HepG2 (cell line): ENCODE results near the gene CACTIN. TPM values are rescaled to one million over a fixed set of nuclear protein-coding genes. Genes with fewer than 3 reads are reported as not detected.

ENCODE experiments used
- ATAC-seq: fragments of 200-7000 bp; cut with Tn5 transposase; 3 replicates; pipeline ENCODE4 v1.9.1; 2020; ENCODE audit warnings: mild to moderate bottlenecking, moderate library complexity
- BruUV-seq: library from RNA; stranded (reverse); fragments of 400-500 nt; replicated peaks from 2 replicates; lab custom pipeline; 2021; lab: Mats Ljungman, UMichigan
- CTCF ChIA-PET: fragments of 300-600 bp; formaldehyde crosslinking; extraction: SDS; loops from one replicate; lab custom pipeline; 2021; ENCODE audit warnings: low total read pairs, inconsistent platforms, low intra/inter-chr PET ratio; lab: Yijun Ruan, JAX
- POLR2A ChIA-PET: fragments of 350-600 bp; sonication (Branson Sonifier 250); formaldehyde crosslinking; loops from one replicate; lab custom pipeline; 2020; ENCODE audit warnings: antibody characterized with exemption, inconsistent platforms; lab: Yijun Ruan, JAX
- DNase-seq: peaks from one replicate; pipeline ENCODE4 v3.0.0-alpha.2; 2015; ENCODE audit warnings: low spot score
- FAIRE-seq: peaks from 3 replicates; lab custom pipeline; 2011; peaks lifted over from hg19 to GRCh38; lab: Jason Lieb, UNC
- H2AFZ ChIP-seq: one replicate; pipeline ENCODE4 v1.6.1; 2011; ENCODE audit warnings: low read length, inconsistent platforms
- H3K27ac ChIP-seq: fragments of 300-600 bp; 3 replicates; pipeline ENCODE4 v1.8.0; 2011; ENCODE audit warnings: mixed run types, mild to moderate bottlenecking, mixed read lengths, low read length, inconsistent platforms; ENCODE audit not compliant: insufficient read depth; ENCODE audit errors: extremely low read length
- H3K27me3 ChIP-seq, 2 experiments: fragments of 200-600 bp in 1 of 2; 2 replicates in 1 of 2; 3 replicates in 1 of 2; pipeline versions ENCODE4 v1.6.0 to v1.8.0; 2011; ENCODE audit warnings: low read length in 2 of 2, mild to moderate bottlenecking in 2 of 2, moderate library complexity in 2 of 2, inconsistent platforms in 1 of 2; ENCODE audit not compliant: insufficient read depth in 2 of 2, control insufficient read depth in 1 of 2
- H3K36me3 ChIP-seq, 2 experiments: fragments of 200-600 bp in 1 of 2; replicated peaks in 1 of 2; 2 replicates in 1 of 2; 3 replicates in 1 of 2; pipeline versions ENCODE4 v1.5.1 to v1.8.0; 2011; ENCODE audit warnings: low read length in 2 of 2, inconsistent platforms in 1 of 2; ENCODE audit not compliant: insufficient read depth in 2 of 2, control insufficient read depth in 1 of 2
- H3K4me1 ChIP-seq: 2 replicates; pipeline ENCODE4 v1.5.1; 2012; ENCODE audit warnings: low read length, inconsistent platforms; ENCODE audit not compliant: insufficient read depth
- H3K4me2 ChIP-seq: 2 replicates; pipeline ENCODE4 v1.6.0; 2011; ENCODE audit warnings: low read depth, low read length, inconsistent platforms
- H3K4me3 ChIP-seq, 3 experiments: fragments of 200-600 bp in 1 of 3; sonication (generic), shearing (Covaris generic) in 1 of 3; replicated peaks in 1 of 3; 2 replicates each; pipeline ENCODE4 v1.5.1; 2011 to 2016; ENCODE audit warnings: low read length in 3 of 3, inconsistent platforms in 2 of 3, low read depth in 2 of 3, mild to moderate bottlenecking in 2 of 3, control low read depth in 1 of 3, mixed read lengths in 1 of 3; ENCODE audit not compliant: insufficient read depth in 1 of 3
- H3K79me2 ChIP-seq: one replicate; pipeline ENCODE4 v1.6.1; 2011; ENCODE audit warnings: low read length, inconsistent platforms; ENCODE audit not compliant: insufficient read depth
- H3K9ac ChIP-seq: 2 replicates; pipeline ENCODE4 v1.6.0; 2011; ENCODE audit warnings: mild to moderate bottlenecking, low read depth, low read length, inconsistent platforms; ENCODE audit not compliant: insufficient read depth
- H3K9me3 ChIP-seq: 2 replicates; pipeline ENCODE4 v1.5.1; 2012; ENCODE audit warnings: mild to moderate bottlenecking, low read length
- H4K20me1 ChIP-seq: 2 replicates; pipeline ENCODE4 v1.6.0; 2011; ENCODE audit warnings: inconsistent platforms, mild to moderate bottlenecking, low read length, moderate library complexity; ENCODE audit not compliant: insufficient read depth
- GABPB1 ChIP-seq: IDR thresholded peaks from 2 replicates; pipeline ENCODE4 v1.6.1; 2016; ENCODE audit warnings: mild to moderate bottlenecking, missing genetic modification reagents, moderate library complexity, missing compliant biosample characterization
- HES4 ChIP-seq: sonication (generic); formaldehyde crosslinking; IDR thresholded peaks from 2 replicates; pipeline ENCODE4 v1.9.0; 2021; ENCODE audit warnings: mild to moderate bottlenecking, missing genetic modification reagents, borderline replicate concordance
- IRF9 ChIP-seq: sonication (generic); formaldehyde crosslinking; IDR thresholded peaks from 2 replicates; pipeline ENCODE4 v1.8.0; 2022; ENCODE audit warnings: missing genetic modification reagents, mild to moderate bottlenecking, borderline replicate concordance
- MEIS2 ChIP-seq: sonication (generic); formaldehyde crosslinking; IDR thresholded peaks from 2 replicates; pipeline ENCODE4 v1.9.0; 2021; ENCODE audit warnings: mild to moderate bottlenecking, missing genetic modification reagents
- RELA ChIP-seq: sonication (generic); formaldehyde crosslinking; IDR thresholded peaks from 2 replicates; pipeline ENCODE4 v1.4.0; 2020; ENCODE audit warnings: missing genetic modification reagents
- RNF219 ChIP-seq: sonication (generic); formaldehyde crosslinking; IDR thresholded peaks from 2 replicates; pipeline ENCODE4 v1.5.0; 2020; ENCODE audit warnings: mild to moderate bottlenecking, missing genetic modification reagents
- ZKSCAN1 ChIP-seq: fragments of 150-350 bp; IDR thresholded peaks from 2 replicates; pipeline ENCODE4 v1.6.1; 2014; ENCODE audit warnings: low read length
- ZNF225 ChIP-seq: sonication (generic); formaldehyde crosslinking; IDR thresholded peaks from 2 replicates; pipeline ENCODE4 v1.4.0; 2020; ENCODE audit warnings: mild to moderate bottlenecking, missing genetic modification reagents
- ZNF24 ChIP-seq: fragments of 450-650 bp; IDR thresholded peaks from 2 replicates; pipeline ENCODE4 v1.6.1; 2017; ENCODE audit warnings: antibody characterized with exemption, mild to moderate bottlenecking
- ZNF331 ChIP-seq: sonication (generic); formaldehyde crosslinking; IDR thresholded peaks from 2 replicates; pipeline ENCODE4 v1.4.0; 2020; ENCODE audit warnings: missing genetic modification reagents
- ZNF354B ChIP-seq: sonication (generic); formaldehyde crosslinking; IDR thresholded peaks from 2 replicates; pipeline ENCODE4 v1.8.0; 2022; ENCODE audit warnings: mild to moderate bottlenecking, missing genetic modification reagents
- ZNF468 ChIP-seq: sonication (generic); formaldehyde crosslinking; IDR thresholded peaks from 2 replicates; pipeline ENCODE4 v1.8.0; 2022; ENCODE audit warnings: mild to moderate bottlenecking, moderate library complexity, missing genetic modification reagents
- ZNF597 ChIP-seq: sonication (generic); formaldehyde crosslinking; IDR thresholded peaks from 2 replicates; pipeline ENCODE4 v1.5.0; 2020; ENCODE audit warnings: missing genetic modification reagents
- ZNF747 ChIP-seq: sonication (generic); formaldehyde crosslinking; IDR thresholded peaks from 2 replicates; pipeline ENCODE4 v1.8.1; 2023; ENCODE audit warnings: missing genetic modification reagents, mild to moderate bottlenecking, borderline replicate concordance
- WGBS: methylation state at CpG from one replicate; pipeline ENCODE4 v1.1.6; 2017; ENCODE audit warnings: low lambda C conversion rate; 5-methylcytosine and 5-hydroxymethylcytosine counted together
- in situ Hi-C: cut with HindIII; loops from 2 replicates; pipeline ENCODE4 v1.10.0; 2017; ENCODE audit warnings: low pct_unique_long_range_greater_than_20kb; ENCODE audit not compliant: extremely low pct_ligation_motif_present
- intact Hi-C: fragments of 100-400 bp; cut with micrococcal nuclease; formaldehyde crosslinking; loops from one replicate; pipeline ENCODE4 v1.10.0; 2022; ENCODE audit not compliant: unreplicated experiment
- polyA plus RNA-seq, 8 experiments: library from polyadenylated mRNA; depleted of rRNA in 3 of 8; stranded (reverse) in 7 of 8; unstranded in 1 of 8; fragments of >200 nt; fragmentation: Illumina TruSeq in 4 of 8; extraction: Trizol in 4 of 8; gene quantifications; 2 replicates each; pipeline versions ENCODE4 v1.2.1 to v1.2.3, GENCODE V29; 2011 to 2016; ENCODE audit warnings: low read depth in 4 of 8, missing spikeins in 1 of 8, mixed read lengths in 1 of 8; ENCODE audit not compliant: insufficient read depth in 1 of 8
- total RNA-seq, 5 experiments: library from RNA; depleted of rRNA; stranded (reverse); fragments of >200 nt; fragmentation: Illumina TruSeq; extraction: Trizol; gene quantifications; 2 replicates each; pipeline ENCODE4 v1.2.3, GENCODE V29; 2016; ENCODE audit warnings: low read depth in 1 of 5

Gene CACTIN
- total and polyA plus RNA-seq, 2 of the 13 experiments (the other 11 are each of a cell fraction or from before 2014, with no cell fraction given): 10.0 to 16.6 TPM

- peaks cover 9% of the 10 kb centered on the region for H3K4me1 ChIP-seq
- no peaks in the 10 kb centered on the region for H3K9me3 ChIP-seq
- no peak for ATAC-seq
- no peaks in the 10 kb centered on the region for H3K79me2 ChIP-seq
- ChIA-PET CTCF (no interaction called here), POLR2A (no interaction called here)
- H3K27me3 ChIP-seq: no peaks in the 10 kb centered on the region
- TF ChIP-seq ZNF468 (CRISPR knock-in tag) (no peak), ZNF331 (CRISPR knock-in tag) (peak; percentile 96)
- FAIRE-seq: no peak
- H3K4me3 ChIP-seq: no peak overlapping the region
- no TSS peak for BruUV-seq
- no peak overlapping the region for H2AFZ ChIP-seq
- no peaks in the 10 kb centered on the region; a peak in 1 of 5 replicates for H3K36me3 ChIP-seq
- in situ Hi-C loops: no loop called here
- no peak overlapping the region for H3K9ac ChIP-seq
- no peak overlapping the region for H3K4me2 ChIP-seq
- WGBS: 95% methylated on average over 14 of the region's 34 CpGs
- no peaks in the 10 kb centered on the region for H4K20me1 ChIP-seq
- DNase-seq: no peak
- no peak overlapping the region for H3K27ac ChIP-seq
- intact Hi-C loops: no loop called here
Observed at GRCh38 chr19:3673506-3674439, 47.2 kb upstream of the CACTIN start.

GRCh38 chr19:3672993-3673392 is 46.4 kb upstream of the CACTIN start:
- no peak overlapping the region for H2AFZ ChIP-seq
- in situ Hi-C loops (no loop called here), intact Hi-C loops (no loop called here)
- H3K4me3 ChIP-seq: no peak overlapping the region
- H3K9me3 ChIP-seq: no peaks in the 10 kb centered on the region
- no peaks in the 10 kb centered on the region for H3K79me2 ChIP-seq
- ATAC-seq (no peak), FAIRE-seq (no peak), DNase-seq (no peak)
- no peak overlapping the region for H3K9ac ChIP-seq
- H4K20me1 ChIP-seq: no peaks in the 10 kb centered on the region
- H3K4me1 ChIP-seq: peaks cover 17% of the 10 kb centered on the region
- H3K27me3 ChIP-seq: no peaks in the 10 kb centered on the region
- no peak overlapping the region for H3K27ac ChIP-seq
- ChIA-PET CTCF (no interaction called here), POLR2A (no interaction called here)
- no TSS peak for BruUV-seq
- WGBS: 92% methylated on average over 13 of the region's 13 CpGs
- H3K36me3 ChIP-seq: no peaks in the 10 kb centered on the region; a peak in 1 of 5 replicates
- no peak overlapping the region for H3K4me2 ChIP-seq
- TF ChIP-seq ZNF225 (no peak), HES4 (CRISPR knock-in tag) (no peak), RNF219 (CRISPR knock-in tag) (no peak), ZNF597 (no peak), ZNF354B (no peak), MEIS2 (CRISPR knock-in tag) (no peak), ZKSCAN1 (no peak), ZNF24 (no peak), IRF9 (no peak), ZNF747 (CRISPR knock-in tag) (no peak), GABPB1 (CRISPR knock-in tag) (no peak), RELA (no peak)
